CD4-positive, alpha-beta T cell treated with Interleukin-15 for 4 hours (primary cell): ENCODE measurements around the gene PAX6.

Experiments used
- DNase-seq: peaks from one replicate; pipeline ENCODE4 v3.0.0-alpha.2; 2020; ENCODE audit warnings: low spot score

Gene PAX6

GRCh38 chr11:31808721-31809540, 2.2 kb downstream of the PAX6 start:
- DNase-seq: no peak

- DNase-seq: no peak
Measured at GRCh38 chr11:31807799-31808667, 3.1 kb downstream of the PAX6 start.

DNA sequence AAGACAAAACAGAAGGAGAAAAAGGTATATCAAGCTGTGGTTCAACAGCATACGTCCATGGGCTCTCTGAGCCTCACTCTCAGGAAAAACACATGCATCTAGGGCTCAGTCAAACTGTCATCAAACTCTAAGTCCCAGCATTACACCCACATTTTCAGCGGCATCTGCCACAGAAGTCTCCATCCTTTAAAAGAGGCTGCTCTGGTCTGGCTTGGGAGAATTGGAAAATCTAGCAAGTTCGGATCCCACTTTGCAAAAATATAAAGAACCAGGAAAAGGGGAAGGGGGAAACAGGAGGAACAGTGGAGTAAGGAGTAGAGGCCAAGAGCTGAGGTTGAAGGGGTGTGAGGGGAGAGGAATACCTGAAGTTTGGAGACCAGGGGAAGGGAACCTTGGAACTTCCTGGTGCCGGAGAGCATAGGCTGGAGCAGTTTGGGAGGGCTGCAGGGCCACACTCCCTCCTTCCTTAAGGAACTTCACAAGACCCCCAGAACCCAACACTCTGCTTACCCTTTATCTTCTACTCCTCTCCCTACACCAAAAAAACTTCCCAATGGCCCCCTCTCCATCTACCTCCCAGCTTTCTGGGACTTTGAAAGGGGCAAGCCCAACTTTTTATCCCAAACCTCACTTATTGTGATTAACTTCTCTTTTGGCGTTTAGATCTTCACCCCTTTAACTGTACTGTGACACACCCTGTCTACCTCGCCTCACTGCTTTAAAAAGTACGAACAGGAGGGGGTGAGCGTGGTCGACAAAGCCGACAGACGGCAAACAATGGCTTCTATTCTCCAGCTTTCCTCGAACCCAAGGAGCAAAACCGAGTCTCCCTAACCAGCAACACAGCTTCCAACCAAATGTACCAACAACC, 4.0 kb downstream of the PAX6 start:
- no peak for DNase-seq

- no peak for DNase-seq
Measured at GRCh38 chr11:31806186-31806927, 4.8 kb downstream of the PAX6 start.

DNA sequence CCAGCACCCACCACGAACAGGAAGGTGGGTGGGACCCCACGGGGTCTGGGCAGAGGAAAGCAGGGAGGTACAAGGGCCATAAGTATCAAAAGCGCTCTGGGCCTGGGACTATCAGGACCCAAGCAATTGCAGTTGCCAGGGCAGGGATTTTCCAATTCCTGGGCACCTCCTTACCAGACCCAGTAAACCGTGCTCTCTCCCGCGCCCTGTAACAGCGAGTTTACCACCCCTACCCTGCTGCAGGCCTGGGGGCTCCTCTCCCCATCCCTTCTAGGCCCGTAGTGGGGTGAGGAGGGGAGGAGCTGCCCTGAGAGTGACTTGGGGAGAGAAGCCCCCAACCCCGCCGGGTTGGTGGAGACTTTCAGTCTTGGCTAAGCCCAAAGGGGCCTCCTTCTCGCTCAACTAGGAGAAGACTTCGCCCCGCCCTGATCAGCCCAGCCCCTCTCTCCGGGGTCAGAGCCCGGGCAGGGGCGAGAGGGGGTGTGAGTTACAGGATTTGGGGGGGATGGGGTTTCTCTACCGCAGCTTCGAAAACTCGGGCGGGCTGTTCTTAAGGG, 5.4 kb downstream of the PAX6 start:
- no peak for DNase-seq

DNA sequence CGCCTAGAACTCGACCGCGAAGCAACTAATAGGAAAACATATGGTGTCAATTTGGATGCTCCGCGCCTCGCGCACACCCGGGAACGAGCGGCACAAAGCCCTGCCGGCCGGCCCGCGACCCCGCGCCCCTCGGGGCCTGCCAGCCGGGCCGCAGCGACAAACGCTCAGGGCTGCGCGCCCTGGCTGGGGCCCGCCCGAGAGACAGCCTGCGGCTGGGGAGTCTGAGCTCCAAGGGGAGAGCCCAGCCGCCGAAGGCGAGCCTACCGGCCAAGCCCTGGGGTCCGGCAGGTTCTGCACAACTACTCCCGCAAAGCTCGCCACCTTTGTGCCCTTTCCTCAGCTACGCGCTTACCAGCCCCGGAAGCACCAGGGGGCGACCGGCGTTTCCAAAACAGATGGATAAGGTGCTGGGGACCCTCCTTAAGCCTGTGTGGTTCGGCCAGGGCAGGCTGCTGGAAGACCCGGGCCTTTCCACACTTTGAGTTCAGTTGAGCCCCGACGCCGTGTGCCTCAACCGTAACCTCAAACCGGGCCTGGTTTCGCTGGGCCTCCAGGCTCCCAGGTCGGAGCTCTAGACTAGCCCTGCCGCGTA, 6.0 kb downstream of the PAX6 start:
- no peak for DNase-seq

DNA sequence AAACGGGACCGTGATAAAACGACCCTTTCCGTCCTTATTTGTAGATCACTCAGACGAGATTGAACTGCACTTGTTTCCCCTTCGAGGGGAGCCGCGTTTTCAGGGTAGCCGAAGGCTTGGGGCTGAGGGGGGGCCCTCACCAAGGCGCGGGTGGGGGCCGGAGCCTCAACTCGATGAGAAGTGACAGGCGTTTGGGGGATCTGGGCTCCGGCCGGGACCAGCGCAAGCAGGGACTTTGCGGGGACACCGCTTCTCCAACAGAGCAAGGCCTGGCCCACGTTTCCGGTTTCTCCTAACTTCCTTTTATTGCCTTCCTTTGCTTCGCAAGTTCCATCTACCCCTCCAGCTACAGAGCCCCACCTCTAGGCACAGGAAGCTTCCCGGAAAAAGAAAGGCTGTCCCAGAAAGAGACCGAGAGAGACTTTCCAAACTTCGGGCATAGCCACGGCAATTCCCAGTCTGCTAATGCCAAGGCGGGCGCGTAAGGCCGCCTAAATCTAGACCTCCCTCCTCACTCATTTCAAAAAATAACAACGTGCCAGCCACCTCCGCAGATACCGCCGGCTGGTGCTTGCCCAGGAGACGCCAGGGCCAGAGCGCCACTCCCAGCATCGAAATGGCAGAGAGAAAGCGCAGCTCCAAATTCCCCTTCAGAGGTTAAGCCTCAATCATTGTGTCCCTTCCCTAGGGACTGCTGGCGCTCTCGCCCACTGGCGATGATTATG, 6.6 kb downstream of the PAX6 start:
- DNase-seq: no peak

DNA sequence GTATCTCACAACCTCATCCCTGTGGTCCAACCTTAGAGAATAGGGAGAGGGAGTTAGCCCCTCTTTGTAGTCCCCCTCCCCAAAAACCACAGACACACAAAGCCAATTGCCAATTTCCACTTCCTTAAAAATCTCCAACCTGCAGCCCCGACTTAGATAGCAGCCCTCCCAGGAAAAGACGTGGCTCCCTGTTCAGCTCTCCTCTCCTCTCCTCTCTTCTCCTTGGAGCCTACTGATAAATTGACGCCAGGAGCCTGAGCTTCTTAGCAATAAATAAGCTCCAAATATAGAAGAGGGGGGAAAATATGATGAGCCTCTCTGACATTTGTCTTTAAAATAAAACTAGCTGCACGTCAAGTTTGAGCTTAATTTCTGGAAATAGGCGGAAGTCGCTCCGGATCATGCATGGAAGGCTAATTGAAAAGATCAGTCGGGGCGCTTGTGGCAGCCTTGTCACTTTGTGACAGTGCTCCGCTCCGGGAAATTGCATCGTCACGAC, 7.3 kb downstream of the PAX6 start:
- no peak for DNase-seq

- DNase-seq: no peak
Measured at GRCh38 chr11:31802990-31803812, 7.9 kb downstream of the PAX6 start.

GRCh38 chr11:31802609-31802989, 8.5 kb downstream of the PAX6 start:
- no peak for DNase-seq

DNA sequence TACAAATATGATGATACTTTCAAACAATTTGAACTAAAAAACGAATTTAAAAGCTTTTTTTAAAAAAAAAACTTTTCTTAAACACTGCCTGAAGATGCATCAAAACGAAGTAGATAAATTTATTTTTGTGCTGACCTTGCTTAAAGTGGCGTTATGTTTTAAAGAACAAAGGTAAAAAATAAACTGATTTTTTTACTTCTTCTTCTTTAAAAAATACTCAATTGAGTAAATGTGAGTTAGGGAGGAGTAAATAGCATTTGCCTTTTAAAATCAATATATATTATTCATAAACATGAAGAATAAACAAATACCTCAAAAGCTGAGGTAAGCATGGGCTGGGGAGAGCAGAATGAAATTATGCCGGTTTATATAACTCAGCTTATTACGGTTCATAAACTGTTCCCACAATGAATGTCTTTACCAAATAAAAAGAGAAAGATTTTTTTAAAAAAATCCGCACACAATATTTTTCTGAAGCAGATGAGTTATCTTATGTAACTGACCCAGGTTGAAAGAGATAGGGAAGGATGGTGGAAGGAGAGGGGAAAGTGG, 9.0 kb downstream of the PAX6 start:
- no peak for DNase-seq

GRCh38 chr11:31801298-31801702, 9.8 kb downstream of the PAX6 start:
- DNase-seq: no peak

DNA sequence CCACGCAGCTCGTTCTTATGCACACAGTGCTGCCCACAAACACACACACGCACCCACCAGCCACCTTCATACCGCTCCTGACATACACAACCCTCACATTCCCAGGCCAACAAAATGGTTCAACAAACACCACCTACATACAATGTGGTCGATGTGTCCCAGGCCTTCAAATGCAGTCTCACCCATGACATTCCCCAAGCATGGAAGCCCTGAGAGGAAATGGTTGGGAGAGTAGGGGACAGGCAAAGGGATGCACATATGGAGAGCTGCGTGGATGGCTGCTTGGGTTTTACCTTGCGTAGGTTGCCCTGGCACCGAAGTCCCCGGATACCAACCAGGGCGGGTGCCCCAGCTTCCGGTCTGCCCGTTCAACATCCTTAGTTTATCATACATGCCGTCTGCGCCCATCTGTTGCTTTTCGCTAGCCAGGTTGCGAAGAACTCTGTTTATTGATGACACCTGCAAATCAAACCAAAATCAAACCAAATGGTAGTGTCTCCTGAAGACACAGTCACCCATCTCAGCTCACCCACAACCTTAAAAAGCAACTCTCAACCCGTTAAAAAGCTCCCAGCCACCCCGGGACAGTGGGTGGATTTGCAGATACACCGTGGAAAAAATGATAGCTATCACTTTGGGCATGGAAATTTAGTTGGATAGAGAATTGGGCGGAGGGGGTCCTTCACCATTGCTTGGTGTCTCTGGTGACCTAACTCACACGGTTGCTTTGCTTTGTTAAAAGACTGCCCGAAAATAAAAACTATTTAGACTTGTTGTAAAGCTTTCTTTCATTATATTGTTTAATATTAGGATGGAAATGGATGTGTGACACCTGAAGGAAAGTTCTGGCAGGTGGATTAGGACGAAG, 10.5 kb downstream of the PAX6 start:
- DNase-seq: no peak

GRCh38 chr11:31799435-31800397, 11.4 kb downstream of the PAX6 start:
- no peak for DNase-seq

DNA sequence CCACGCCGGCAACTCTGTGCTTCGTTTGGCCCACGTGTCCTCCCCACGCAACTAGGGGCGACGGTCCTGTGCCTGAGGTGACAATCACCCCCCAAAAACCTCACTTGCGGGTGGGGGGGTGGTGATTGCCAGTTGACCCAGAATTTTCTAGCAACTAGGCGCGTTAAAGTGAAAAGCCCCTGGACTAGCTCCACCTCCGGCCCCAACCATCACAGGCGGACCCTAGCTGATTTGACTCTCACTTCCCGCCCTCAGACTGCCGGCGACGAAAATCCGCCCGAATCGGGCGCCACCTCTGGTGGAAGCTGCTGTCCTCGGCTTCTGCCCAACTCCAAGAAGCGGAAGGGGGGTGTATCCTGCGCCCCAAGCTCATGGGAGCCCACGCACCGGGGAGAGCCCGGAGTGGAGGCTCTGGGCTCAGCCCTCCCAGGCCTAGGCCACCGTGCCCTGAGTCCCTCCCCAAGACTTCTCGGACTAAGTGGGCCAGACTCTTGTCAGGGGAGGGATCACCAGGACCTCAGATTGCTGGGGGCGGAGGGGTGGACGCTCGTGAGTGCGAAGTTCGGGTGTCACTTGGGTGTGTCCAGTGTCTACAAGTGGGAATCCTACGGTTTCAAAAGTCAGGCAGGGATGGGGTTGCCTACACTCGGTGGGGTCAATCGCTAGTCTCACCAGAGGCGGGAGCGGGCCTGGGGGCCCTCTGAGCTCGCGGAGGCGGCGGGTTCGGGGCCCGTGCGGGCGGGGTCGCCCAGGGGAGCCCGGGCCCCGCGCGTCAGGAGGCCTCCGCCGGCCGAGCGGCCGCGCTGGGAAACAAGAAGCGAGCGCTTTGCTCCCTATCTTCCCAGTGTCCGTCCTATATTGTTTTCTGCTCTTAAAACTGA, 12.3 kb downstream of the PAX6 start:
- no peak for DNase-seq
